ENCODE data around the gene SMIM24.

DNA sequence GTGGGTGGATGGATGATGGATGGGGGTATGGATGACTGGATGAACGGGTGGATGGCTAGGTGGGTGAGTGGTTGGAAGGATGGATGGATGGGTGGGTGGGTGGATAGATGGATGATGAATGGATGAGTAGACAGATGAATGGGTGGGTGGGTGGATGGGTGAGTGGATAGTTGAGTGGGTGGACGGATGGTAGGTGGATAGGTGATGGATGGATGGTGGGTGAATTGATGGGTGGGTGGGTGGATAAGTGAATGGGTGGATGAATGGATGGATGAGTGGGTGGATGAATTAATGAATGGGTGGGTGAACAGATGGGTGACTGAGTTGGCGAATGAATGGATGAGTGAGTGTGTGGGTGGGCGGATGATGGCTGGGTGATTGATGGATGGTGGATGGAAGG, 4.9 kb downstream of the SMIM24 start:
- TF ChIP-seq, protein P1, sequence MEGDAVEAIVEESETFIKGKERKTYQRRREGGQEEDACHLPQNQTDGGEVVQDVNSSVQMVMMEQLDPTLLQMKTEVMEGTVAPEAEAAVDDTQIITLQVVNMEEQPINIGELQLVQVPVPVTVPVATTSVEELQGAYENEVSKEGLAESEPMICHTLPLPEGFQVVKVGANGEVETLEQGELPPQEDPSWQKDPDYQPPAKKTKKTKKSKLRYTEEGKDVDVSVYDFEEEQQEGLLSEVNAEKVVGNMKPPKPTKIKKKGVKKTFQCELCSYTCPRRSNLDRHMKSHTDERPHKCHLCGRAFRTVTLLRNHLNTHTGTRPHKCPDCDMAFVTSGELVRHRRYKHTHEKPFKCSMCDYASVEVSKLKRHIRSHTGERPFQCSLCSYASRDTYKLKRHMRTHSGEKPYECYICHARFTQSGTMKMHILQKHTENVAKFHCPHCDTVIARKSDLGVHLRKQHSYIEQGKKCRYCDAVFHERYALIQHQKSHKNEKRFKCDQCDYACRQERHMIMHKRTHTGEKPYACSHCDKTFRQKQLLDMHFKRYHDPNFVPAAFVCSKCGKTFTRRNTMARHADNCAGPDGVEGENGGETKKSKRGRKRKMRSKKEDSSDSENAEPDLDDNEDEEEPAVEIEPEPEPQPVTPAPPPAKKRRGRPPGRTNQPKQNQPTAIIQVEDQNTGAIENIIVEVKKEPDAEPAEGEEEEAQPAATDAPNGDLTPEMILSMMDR (IDR thresholded peaks at IDR 0.05; ENCODE audit: poor library complexity, severe bottlenecking), result no peak
- TF ChIP-seq POLR2AphosphoS5 (IDR thresholded peaks at IDR 0.05) (no peak), EZH2 (IDR thresholded peaks at IDR 0.05; ENCODE audit: borderline replicate concordance, insufficient read depth, low read length, poor library complexity, severe bottlenecking) (no peak), TAF1 (IDR thresholded peaks at IDR 0.05; ENCODE audit: low read depth) (no peak), REST (IDR thresholded peaks at IDR 0.05; ENCODE audit: borderline replicate concordance) (no peak), EP300 (conservative IDR thresholded peaks at IDR 0.05; ENCODE audit: poor library complexity, severe bottlenecking) (no peak), SMC3 (conservative IDR thresholded peaks at IDR 0.05; ENCODE audit: poor library complexity) (no peak), RAD21 (conservative IDR thresholded peaks at IDR 0.05) (no peak)
